ENCODE data around the gene PI4K2B. TPM values are rescaled to one million over a fixed set of nuclear protein-coding genes. Genes with fewer than 3 reads are reported as not detected.
A peak's percentile ranks its signal among the peaks of the same experiment; 100 is the strongest.

Gene PI4K2B
- total and polyA plus RNA-seq, 2 of the 13 experiments (the other 11 are each of a cell fraction or from before 2014, with no cell fraction given) = 6.9 to 25.8 TPM

DNA sequence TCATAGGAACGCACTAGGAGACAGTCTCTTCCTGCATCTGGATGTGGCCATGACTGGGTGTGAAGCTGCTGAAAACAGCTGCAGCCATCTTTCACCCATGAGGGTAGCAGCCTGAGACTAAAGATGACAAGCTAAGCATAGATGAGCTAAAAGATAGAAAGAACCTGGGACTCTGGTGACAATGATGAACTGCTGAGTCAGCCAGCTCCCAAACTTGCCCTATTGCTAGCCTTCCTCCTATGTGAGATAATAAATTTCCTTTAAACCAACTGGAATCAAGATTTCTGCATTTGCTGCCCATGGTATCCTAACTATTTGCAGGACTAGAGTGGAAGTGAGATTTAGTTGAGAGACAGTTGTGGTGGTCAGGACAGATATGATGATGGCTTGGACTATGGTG is 21.0 kb upstream of the PI4K2B start:
- Histone ChIP-seq H3K27me3 (ENCODE audit: control insufficient read depth in 1 of 2, insufficient read depth in 2 of 2, low read length in 2 of 2) (no peaks in the 10 kb centered on the region), H3K79me2 (ENCODE audit: insufficient read depth, low read length) (no peaks in the 10 kb centered on the region), H3K4me3 (replicated peaks in 1 of 3; ENCODE audit: insufficient read depth in 1 of 3, low read depth in 2 of 3, low read length in 3 of 3) (no peak overlapping the region), H3K9ac (ENCODE audit: insufficient read depth, low read depth, low read length) (no peak overlapping the region), H2AFZ (ENCODE audit: low read length) (no peak overlapping the region), H3K36me3 (replicated peaks in 1 of 2; ENCODE audit: control insufficient read depth in 1 of 2, insufficient read depth in 2 of 2, low read length in 2 of 2) (no peaks in the 10 kb centered on the region), H4K20me1 (ENCODE audit: insufficient read depth, low read length) (no peaks in the 10 kb centered on the region), H3K9me3 (ENCODE audit: low read length) (no peaks in the 10 kb centered on the region), H3K27ac (ENCODE audit: extremely low read length, insufficient read depth, low read length) (no peak overlapping the region), H3K4me2 (ENCODE audit: low read depth, low read length) (no peak overlapping the region), H3K4me1 (ENCODE audit: insufficient read depth, low read length) (peaks cover 30% of the 10 kb centered on the region)
- FAIRE-seq = no peak
- peak; percentile 33 to 69; a peak in 2 of 4 replicates for TF ChIP-seq MAFK (conservative IDR thresholded peaks at IDR 0.05 in 1 of 2, IDR thresholded peaks at IDR 0.05 in 1 of 2; ENCODE audit: low read length in 2 of 2)
- TF ChIP-seq MAFF (IDR thresholded peaks at IDR 0.05; ENCODE audit: low read depth, low read length) = 0 out of 2 replicates have a peak, but pooled peaks have one; percentile 48
- no peak for TF ChIP-seq STAT5B (CRISPR knock-in tag; IDR thresholded peaks at IDR 0.05)
- TF ChIP-seq, protein P1, sequence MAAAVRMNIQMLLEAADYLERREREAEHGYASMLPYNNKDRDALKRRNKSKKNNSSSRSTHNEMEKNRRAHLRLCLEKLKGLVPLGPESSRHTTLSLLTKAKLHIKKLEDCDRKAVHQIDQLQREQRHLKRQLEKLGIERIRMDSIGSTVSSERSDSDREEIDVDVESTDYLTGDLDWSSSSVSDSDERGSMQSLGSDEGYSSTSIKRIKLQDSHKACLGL (CRISPR knock-in tag; IDR thresholded peaks at IDR 0.05) = no peak
- TF ChIP-seq NFIB (CRISPR knock-in tag; IDR thresholded peaks at IDR 0.05; ENCODE audit: borderline replicate concordance) = no peak
- no peak for ATAC-seq
- DNase-seq (ENCODE audit: low spot score) = no peak
- ChIA-PET CTCF (ENCODE audit: low intra/inter-chr PET ratio, low total read pairs) (no interaction called here), POLR2A (no interaction called here)
- no TSS peak for BruUV-seq (replicated peaks)
- in situ Hi-C loops (cut with HindIII; ENCODE audit: extremely low pct_ligation_motif_present, low pct_unique_long_range_greater_than_20kb) (no loop called here), intact Hi-C loops (cut with micrococcal nuclease; ENCODE audit: unreplicated experiment) (no loop called here)
- WGBS (ENCODE audit: low lambda C conversion rate) = 83% methylated on average over 1 of the region's 1 CpG

DNA sequence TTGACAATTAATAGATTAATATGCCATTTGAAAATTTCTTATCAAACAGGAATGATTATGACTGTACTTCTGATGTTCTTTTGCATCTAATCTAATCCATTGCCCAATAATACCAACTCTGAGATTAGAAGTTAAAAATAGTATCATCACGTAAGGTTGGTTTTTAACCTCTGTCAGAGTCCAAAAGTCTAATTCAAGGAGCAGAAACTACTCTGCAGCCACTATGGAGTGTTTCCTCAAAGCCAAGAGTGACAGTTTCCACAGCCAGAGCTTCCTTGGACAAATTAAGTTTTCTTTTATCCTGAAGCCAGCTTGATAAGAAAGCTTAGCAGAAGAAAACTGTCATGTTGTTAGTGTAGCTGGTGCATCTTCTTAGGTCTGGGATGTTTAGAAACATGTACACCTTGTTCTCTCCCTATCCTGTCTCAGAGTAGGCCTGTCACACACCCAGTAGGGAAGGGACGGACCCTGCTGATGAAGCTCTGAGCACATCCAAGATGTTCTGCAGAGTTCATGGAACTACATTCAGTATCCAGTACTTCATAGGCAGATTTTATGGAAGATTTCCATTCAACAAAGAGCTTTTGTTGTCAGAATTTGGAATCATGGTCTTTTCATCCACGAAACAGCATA is 20.4 kb upstream of the PI4K2B start:
- FAIRE-seq = no peak
- no peak overlapping the region for H3K27ac ChIP-seq (ENCODE audit: extremely low read length, insufficient read depth, low read length)
- intact Hi-C loops (cut with micrococcal nuclease; ENCODE audit: unreplicated experiment) = no loop called here

More for the DNA sequence above, 20.4 kb upstream of the PI4K2B start:
- WGBS (ENCODE audit: low lambda C conversion rate) = 61% methylated on average over 3 of the region's 3 CpGs
- Histone ChIP-seq H3K4me3 (replicated peaks in 1 of 3; ENCODE audit: insufficient read depth in 1 of 3, low read depth in 2 of 3, low read length in 3 of 3) (no peak overlapping the region), H2AFZ (ENCODE audit: low read length) (no peak overlapping the region), H3K9me3 (ENCODE audit: low read length) (no peaks in the 10 kb centered on the region), H3K27me3 (ENCODE audit: control insufficient read depth in 1 of 2, insufficient read depth in 2 of 2, low read length in 2 of 2) (no peaks in the 10 kb centered on the region), H3K4me2 (ENCODE audit: low read depth, low read length) (no peak overlapping the region), H3K9ac (ENCODE audit: insufficient read depth, low read depth, low read length) (no peak overlapping the region), H3K79me2 (ENCODE audit: insufficient read depth, low read length) (no peaks in the 10 kb centered on the region), H4K20me1 (ENCODE audit: insufficient read depth, low read length) (no peaks in the 10 kb centered on the region), H3K36me3 (replicated peaks in 1 of 2; ENCODE audit: control insufficient read depth in 1 of 2, insufficient read depth in 2 of 2, low read length in 2 of 2) (no peaks in the 10 kb centered on the region), H3K4me1 (ENCODE audit: insufficient read depth, low read length) (peaks cover 30% of the 10 kb centered on the region)
- ChIA-PET POLR2A (no interaction called here), CTCF (ENCODE audit: low intra/inter-chr PET ratio, low total read pairs) (no interaction called here)
- ATAC-seq (no peak), DNase-seq (ENCODE audit: low spot score) (no peak)
- TF ChIP-seq CEBPB (IDR thresholded peaks at IDR 0.05; ENCODE audit: borderline replicate concordance, low read depth, low read length) (peak; percentile 4; the same call in 1 of the 2 replicates), ZNF496 (CRISPR knock-in tag; IDR thresholded peaks at IDR 0.05; ENCODE audit: insufficient replicate concordance) (no peak)
- in situ Hi-C loops (cut with HindIII; ENCODE audit: extremely low pct_ligation_motif_present, low pct_unique_long_range_greater_than_20kb) = no loop called here
- BruUV-seq (replicated peaks) = no TSS peak

Data from HepG2 (cell line).